Muscle layer of duodenum (tissue), 2 donors: ENCODE data around the gene LAMC3.

Experiments
- H3K27ac ChIP-seq: one replicate; pipeline ENCODE4 v1.7.0; 2013; ENCODE audit warnings: mild to moderate bottlenecking, low read length
- H3K27me3 ChIP-seq: one replicate; pipeline ENCODE4 v1.7.0; 2013; ENCODE audit warnings: low read depth, mild to moderate bottlenecking, control low read depth, low read length
- H3K36me3 ChIP-seq, 2 donors: one replicate each; pipeline ENCODE4 v1.7.0; 2013; ENCODE audit warnings: low read length in 2 of 2, control low read depth in 1 of 2, mild to moderate bottlenecking in 1 of 2; ENCODE audit not compliant: insufficient read depth in 2 of 2, control insufficient read depth in 1 of 2
- H3K4me1 ChIP-seq, 2 donors: one replicate each; pipeline ENCODE4 v1.7.0; 2013; ENCODE audit warnings: low read length in 2 of 2, mild to moderate bottlenecking in 2 of 2, control low read depth in 1 of 2, moderate library complexity in 1 of 2; ENCODE audit not compliant: insufficient read depth in 2 of 2, control insufficient read depth in 1 of 2
- H3K4me3 ChIP-seq, 2 donors: one replicate each; pipeline ENCODE4 v1.7.0; 2013; ENCODE audit warnings: low read length in 2 of 2, low read depth in 1 of 2, mild to moderate bottlenecking in 1 of 2
- H3K9me3 ChIP-seq, 2 donors: one replicate each; pipeline ENCODE4 v1.7.0; 2013; ENCODE audit warnings: low read length in 2 of 2, control low read depth in 1 of 2, mild to moderate bottlenecking in 1 of 2; ENCODE audit not compliant: control insufficient read depth in 1 of 2
- donor health status: healthy.

Gene LAMC3

GRCh38 chr9:130981002-130981755 is 27.8 kb upstream of the LAMC3 start:
- H3K27me3 ChIP-seq, result no peaks in the 10 kb centered on the region
- no peaks in the 10 kb centered on the region for H3K9me3 ChIP-seq
- H3K4me1 ChIP-seq, result no peaks in the 10 kb centered on the region
- no peak overlapping the region for H3K4me3 ChIP-seq
- H3K36me3 ChIP-seq, result no peaks in the 10 kb centered on the region
- H3K27ac ChIP-seq, result no peak overlapping the region

GRCh38 chr9:130981756-130982137 is 27.2 kb upstream of the LAMC3 start:
- Histone ChIP-seq H3K4me1 (no peaks in the 10 kb centered on the region), H3K36me3 (no peaks in the 10 kb centered on the region)

GRCh38 chr9:130982636-130983358 is 26.2 kb upstream of the LAMC3 start:
- H3K9me3 ChIP-seq, result no peaks in the 10 kb centered on the region
- H3K4me3 ChIP-seq, result no peak overlapping the region
- H3K27me3 ChIP-seq, result no peaks in the 10 kb centered on the region
- no peaks in the 10 kb centered on the region for H3K4me1 ChIP-seq
- H3K27ac ChIP-seq, result no peak overlapping the region
- H3K36me3 ChIP-seq, result no peaks in the 10 kb centered on the region

More at GRCh38 chr9:130981756-130982137, 27.2 kb upstream of the LAMC3 start:
- H3K27me3 ChIP-seq, result no peaks in the 10 kb centered on the region
- no peak overlapping the region for H3K4me3 ChIP-seq
- H3K9me3 ChIP-seq, result no peaks in the 10 kb centered on the region
- H3K27ac ChIP-seq, result no peak overlapping the region

- Histone ChIP-seq H3K27ac (no peak overlapping the region), H3K9me3 (no peaks in the 10 kb centered on the region), H3K4me3 (no peak overlapping the region), H3K27me3 (no peaks in the 10 kb centered on the region), H3K36me3 (no peaks in the 10 kb centered on the region), H3K4me1 (no peaks in the 10 kb centered on the region)
Observed at GRCh38 chr9:130983359-130983670, 25.7 kb upstream of the LAMC3 start.

GRCh38 chr9:130983970-130984369 is 25.0 kb upstream of the LAMC3 start:
- H3K27ac ChIP-seq, result no peak overlapping the region
- H3K9me3 ChIP-seq, result no peaks in the 10 kb centered on the region
- H3K4me3 ChIP-seq, result no peak overlapping the region
- no peaks in the 10 kb centered on the region for H3K27me3 ChIP-seq
- no peaks in the 10 kb centered on the region for H3K36me3 ChIP-seq
- H3K4me1 ChIP-seq, result no peaks in the 10 kb centered on the region

GRCh38 chr9:130984521-130984920 is 24.5 kb upstream of the LAMC3 start:
- H3K27ac ChIP-seq, result no peak overlapping the region
- no peaks in the 10 kb centered on the region for H3K4me1 ChIP-seq
- no peaks in the 10 kb centered on the region for H3K9me3 ChIP-seq
- no peak overlapping the region for H3K4me3 ChIP-seq
- H3K36me3 ChIP-seq, result no peaks in the 10 kb centered on the region
- H3K27me3 ChIP-seq, result no peaks in the 10 kb centered on the region

GRCh38 chr9:130985029-130985428 is 23.9 kb upstream of the LAMC3 start:
- no peak overlapping the region for H3K4me3 ChIP-seq
- H3K27ac ChIP-seq, result no peak overlapping the region
- H3K4me1 ChIP-seq, result no peaks in the 10 kb centered on the region
- no peaks in the 10 kb centered on the region for H3K9me3 ChIP-seq
- H3K27me3 ChIP-seq, result no peaks in the 10 kb centered on the region
- H3K36me3 ChIP-seq, result no peaks in the 10 kb centered on the region

- H3K4me3 ChIP-seq, result no peak overlapping the region
- H3K27me3 ChIP-seq, result no peaks in the 10 kb centered on the region
- no peaks in the 10 kb centered on the region for H3K9me3 ChIP-seq
- no peaks in the 10 kb centered on the region for H3K4me1 ChIP-seq
- no peaks in the 10 kb centered on the region for H3K36me3 ChIP-seq
- H3K27ac ChIP-seq, result no peak overlapping the region
Observed at GRCh38 chr9:130985606-130986162, 23.3 kb upstream of the LAMC3 start.

- H3K4me3 ChIP-seq, result no peak overlapping the region
- no peaks in the 10 kb centered on the region for H3K27me3 ChIP-seq
- no peaks in the 10 kb centered on the region for H3K36me3 ChIP-seq
- no peaks in the 10 kb centered on the region for H3K9me3 ChIP-seq
- no peaks in the 10 kb centered on the region for H3K4me1 ChIP-seq
- no peak overlapping the region for H3K27ac ChIP-seq
Observed at GRCh38 chr9:130986356-130986965, 22.5 kb upstream of the LAMC3 start.

GRCh38 chr9:130987054-130987453 is 21.9 kb upstream of the LAMC3 start:
- H3K4me1 ChIP-seq, result no peaks in the 10 kb centered on the region
- no peaks in the 10 kb centered on the region for H3K27me3 ChIP-seq
- no peak overlapping the region for H3K27ac ChIP-seq

GRCh38 chr9:130987738-130988399 is 21.1 kb upstream of the LAMC3 start:
- Histone ChIP-seq H3K4me3 (no peak overlapping the region), H3K36me3 (no peaks in the 10 kb centered on the region), H3K27ac (no peak overlapping the region), H3K4me1 (no peaks in the 10 kb centered on the region), H3K9me3 (no peaks in the 10 kb centered on the region), H3K27me3 (no peaks in the 10 kb centered on the region)

More at GRCh38 chr9:130987054-130987453, 21.9 kb upstream of the LAMC3 start:
- Histone ChIP-seq H3K4me3 (no peak overlapping the region), H3K36me3 (no peaks in the 10 kb centered on the region), H3K9me3 (no peaks in the 10 kb centered on the region)
